ENCODE measurements around the gene SCN2B.

SCN2B gene

DNA sequence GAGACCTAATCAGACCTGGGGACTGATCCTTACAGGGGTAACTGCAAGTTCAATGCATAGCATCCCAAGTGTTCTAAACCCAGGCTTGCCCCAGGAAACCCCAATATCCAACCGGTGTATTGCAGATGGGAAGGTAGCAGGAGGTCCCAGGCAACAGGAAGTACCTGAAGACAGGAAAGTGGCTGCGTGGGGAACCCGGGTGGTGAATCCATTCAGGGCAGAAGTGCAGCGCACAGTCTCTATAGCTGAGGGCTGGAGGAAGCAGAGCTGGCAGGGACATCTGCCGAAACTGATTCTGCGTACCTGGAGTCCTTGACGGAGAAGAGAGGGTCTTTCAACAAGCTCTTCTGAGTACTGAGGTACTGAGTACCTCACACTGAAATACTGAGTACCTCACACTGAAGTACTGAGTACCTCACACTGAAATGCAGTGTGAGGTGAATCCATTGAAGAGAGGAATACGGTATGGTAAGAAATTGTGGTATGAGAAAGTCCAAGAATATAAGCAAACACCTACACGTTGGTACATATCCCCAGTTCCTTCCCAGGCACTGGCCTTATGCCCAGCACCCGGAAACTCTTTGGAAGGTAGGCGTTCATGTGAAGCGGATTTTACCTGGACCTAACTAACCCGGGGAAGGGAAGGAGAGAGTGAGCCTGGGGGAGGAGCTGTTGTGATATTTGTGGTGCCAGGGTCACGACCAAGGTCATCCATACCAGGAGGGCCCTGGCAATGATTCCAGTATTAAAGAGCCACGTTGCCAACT is 43.9 kb downstream of the SCN2B start:
- no peak for DNase-seq

DNA sequence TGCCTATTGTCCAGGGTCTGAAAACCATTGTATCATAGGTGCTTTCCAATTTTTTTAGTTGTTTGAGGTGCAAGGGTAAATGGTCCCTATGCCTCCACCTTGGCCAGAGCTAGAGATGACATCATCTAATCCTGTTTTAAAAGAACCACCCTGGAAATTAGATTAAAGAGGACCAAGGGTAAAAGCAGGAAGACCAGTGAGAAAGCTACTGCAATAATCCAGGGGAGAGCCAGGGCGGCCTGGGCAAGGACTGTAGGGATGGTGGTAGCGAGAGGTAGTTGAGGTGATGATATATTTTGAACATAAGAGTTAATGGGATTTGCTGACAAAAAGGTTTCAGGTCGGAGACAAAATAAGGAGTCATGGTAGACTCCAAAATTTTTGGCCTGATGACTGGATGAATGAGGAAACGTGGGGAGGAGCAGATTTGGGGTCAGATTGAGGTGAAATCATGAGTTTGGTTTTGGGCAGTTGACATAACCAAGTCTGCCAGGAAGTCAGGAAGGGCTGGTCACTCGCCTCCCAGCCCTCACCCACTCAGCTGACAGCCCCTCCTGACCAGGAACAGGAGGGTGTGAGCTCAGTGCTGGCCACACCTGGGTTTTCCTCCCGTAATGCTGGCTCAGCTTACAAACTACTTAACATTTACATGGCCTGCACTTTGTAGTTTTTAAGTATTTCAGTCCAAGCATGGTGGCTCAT is 46.8 kb downstream of the SCN2B start:
- DNase-seq: no peak

DNA sequence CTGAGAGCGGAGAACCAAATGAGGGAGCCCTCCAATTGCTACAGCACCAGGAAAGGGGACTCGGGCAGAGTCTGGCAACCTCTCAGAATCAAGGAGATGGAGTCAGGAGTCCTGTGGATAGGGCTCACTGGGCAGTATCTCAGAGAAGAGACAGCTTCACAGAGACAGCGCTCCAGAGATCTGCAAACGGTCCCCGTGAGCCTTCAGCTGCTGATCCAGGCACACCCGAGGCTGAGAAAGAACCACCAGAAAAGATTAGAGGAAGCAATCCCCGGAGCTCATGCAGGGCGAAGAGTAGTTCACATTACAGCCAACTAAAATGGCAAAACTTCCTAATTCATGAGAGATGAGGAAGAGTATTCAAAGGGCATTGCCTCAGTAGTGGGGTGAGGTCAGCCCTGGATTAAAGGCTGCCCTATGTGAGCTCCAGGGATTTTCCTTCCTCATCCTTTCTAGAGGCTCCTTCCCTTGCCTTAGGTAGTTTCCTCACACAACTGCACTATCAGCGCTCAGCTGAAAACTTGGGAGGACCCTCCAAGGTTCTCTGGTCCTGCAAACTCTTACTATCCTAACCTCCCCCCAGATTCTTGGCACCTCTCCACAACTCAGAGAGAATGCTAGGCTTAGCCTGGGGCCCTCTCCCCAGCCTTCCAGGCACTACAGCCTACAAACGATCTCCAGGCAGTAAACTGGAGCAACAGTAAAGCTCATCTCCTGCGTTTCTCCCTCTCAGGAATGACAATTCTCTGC is 47.5 kb downstream of the SCN2B start:
- DNase-seq: no peak

DNA sequence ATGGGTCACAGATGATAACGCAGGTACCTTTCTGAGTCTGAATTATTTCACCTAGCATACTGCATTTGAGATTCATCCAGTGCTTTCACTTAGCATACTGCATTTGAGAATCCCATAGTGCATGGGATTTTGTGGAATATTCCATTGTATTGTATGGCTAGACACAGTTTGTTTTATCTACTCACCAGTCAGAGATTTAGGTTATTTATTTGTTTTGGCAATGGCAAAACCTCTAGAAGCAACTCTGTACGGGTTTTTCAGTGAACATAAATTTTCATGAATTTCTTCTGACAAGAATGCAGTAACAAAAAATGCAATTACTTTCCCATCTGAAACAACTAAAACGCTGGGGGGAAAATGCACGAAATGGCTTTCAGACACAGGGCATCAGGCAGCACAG is 48.1 kb downstream of the SCN2B start:
- DNase-seq: no peak

DNA sequence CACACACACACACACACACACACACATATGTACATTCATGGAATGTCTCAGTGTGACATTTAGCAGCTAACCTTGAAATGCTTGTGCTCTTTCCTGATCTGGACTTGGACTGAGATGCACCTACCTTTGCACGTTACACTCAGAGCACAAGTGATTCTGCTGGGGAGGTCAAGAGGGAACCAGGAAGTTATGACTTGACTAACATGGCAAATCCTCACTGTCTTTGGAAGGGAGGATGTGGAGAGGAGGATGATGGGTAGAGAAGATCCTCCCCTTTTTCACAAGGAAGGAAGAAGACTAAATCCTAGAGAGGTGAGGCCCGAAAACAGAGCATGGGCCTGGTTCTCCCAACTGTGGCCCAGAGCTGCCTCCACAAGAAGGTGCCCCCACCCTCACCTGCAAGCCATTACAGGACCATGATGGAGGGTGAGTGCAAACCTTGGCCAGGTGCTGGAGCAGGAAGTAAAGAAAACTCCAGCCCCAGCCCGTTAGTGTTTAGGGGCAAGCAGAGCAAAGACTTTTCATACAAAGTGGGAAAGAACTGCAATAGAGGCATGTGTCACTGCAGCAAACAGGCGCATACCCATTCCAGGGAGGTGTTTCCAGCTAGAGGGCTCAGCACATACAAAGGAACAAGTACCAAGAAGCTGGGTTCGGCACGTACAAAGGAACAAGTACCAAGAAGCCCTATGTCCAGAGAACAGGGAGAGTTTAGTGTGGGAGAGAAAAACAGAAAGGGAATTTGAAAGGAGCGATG is 50.2 kb downstream of the SCN2B start:
- DNase-seq: no peak

DNA sequence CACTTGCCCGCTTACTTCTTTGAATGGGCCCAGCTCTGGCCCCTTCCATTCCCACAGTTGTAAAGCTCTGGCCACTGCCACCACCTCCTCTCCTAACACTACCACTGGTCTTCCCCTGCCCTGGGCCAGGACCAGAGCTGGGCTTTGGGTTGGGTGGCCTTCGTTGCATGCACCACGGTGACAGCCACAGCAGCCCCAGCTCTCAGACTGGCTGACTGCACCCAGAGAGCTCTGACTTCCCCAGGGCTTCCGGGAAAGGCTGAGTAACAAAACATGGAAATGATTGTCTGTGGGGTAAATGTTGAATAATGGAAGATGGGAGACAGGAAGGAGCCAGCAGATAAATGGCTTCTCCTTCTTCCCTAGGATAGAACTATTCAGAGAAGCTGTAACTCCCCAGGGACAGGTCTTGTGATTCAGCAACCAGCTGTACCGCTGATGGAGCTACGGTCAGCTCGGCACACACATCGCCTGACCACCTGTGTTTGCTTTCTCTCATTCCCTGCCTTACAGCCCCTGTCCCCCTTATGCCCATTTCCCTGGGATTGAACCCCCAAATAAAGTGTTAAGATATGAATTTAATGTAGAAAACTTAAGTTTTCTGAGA is 51.4 kb downstream of the SCN2B start:
- DNase-seq: no peak

DNA sequence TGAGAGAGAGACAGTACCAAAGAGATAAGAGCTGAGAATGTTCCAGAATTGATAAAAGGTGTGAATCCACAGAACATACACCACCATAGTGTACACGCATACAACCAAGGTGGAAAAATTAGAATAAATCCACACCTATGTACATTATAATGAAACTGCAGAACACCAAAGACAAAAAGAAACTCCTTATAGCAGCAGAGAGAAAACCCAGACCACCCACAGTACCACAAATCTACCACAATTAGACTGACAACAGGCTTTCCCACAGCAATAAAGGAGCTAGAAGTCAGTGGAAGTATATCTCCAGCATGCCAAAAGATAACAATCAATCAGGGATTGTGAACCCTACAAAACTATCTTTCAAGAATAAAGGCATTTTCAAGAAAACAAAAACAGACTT is 55.6 kb downstream of the SCN2B start:
- DNase-seq: no peak

DNA sequence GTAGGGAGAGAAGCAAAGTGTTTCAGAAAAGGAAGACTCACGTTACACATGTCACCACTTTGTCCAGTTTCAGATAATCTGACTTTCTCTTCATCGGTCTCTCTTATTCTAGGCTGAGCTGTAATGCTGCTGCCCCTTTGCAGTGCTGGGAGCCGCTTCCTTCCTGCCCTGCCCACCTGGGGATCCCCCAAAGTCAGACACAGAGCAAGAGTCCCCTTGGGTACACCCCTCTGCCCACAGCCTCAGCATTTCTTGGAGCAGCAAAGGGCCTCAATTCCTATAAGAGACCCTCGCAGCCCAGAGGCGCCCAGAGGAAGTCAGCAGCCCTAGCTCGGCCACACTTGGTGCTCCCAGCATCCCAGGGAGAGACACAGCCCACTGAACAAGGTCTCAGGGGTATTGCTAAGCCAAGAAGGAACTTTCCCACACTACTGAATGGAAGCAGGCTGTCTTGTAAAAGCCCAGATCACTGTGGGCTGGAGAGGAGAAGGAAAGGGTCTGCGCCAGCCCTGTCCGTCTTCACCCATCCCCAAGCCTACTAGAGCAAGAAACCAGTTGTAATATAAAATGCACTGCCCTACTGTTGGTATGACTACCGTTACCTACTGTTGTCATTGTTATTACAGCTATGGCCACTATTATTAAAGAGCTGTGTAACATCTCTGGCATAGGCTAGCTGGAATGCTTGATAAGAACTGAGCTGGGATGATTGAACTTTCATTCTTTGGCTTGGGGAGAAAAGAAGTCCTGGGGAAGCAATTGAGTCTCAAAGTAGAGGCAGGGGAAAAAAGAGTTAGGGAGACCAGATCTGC is 58.4 kb downstream of the SCN2B start:
- DNase-seq: no peak

DNA sequence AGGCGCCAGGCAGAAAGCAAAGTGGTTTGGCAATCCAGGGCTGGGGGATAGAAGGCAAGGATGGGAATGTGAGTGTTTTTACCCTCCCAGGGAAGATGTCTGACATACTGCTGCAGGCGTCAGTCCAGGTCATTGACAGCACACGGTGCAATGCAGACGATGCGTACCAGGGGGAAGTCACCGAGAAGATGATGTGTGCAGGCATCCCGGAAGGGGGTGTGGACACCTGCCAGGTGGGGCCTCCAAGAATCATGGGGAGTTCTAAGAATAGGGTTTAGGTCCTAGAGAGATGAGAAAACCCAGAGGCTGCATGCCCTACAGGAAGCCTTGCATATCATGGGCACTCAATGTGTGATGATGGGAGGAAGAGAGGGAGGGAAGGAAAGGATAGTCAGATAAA is 61.4 kb downstream of the SCN2B start:
- DNase-seq: no peak

DNA sequence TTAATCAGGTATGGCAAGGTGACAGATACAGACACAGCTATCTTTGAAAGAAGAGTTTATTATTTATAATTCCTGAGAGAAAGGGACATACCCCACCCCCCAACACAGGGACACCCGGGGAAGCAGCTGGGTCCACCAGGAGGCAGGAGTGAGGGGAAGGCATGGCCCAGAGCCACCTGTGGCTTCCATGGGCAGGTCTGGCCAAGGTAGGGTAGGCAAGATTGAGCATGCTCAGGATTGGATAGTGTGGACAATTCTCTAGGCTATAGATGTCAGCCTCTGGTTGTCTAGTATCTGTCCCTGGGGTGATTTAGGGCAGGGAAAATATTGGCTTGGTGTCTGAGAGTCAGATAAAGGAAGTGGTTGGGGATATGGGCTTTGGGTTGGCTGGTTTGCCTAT is 62.2 kb downstream of the SCN2B start:
- no peak for DNase-seq

DNA sequence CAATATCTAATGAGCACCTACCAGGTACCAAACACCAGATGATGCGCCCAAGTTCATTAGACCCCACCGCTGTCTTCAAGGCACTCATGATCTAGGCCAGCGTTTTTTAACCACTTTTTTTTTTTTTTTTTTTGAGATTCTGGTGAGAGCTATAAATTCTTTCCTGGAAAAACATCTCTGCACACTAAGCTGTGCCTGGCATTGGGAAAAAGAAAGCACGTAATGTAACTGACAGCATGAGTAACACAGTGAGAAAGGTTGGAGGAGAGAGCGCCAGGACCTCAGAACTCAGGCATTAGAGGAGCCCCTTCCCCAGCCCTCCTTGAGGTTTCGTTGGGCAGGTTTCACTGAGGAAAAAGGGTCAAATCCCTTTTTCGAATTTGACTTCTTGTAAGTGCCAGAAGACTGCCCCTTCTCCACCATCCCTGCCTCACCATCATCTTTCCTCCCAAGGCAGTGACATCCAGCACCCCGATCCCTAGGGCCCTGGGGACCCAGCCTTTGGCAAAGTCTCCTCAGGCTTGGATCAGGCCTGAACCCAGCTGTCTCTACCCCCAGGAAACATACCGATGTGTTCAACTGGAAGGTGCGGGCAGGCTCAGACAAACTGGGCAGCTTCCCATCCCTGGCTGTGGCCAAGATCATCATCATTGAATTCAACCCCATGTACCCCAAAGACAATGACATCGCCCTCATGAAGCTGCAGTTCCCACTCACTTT is 63.6 kb downstream of the SCN2B start:
- no peak for DNase-seq
